Hepatocyte (in vitro differentiated cells): Measurements from ENCODE around the gene RAD51D. TPM values are rescaled to one million over a fixed set of nuclear protein-coding genes. Genes with fewer than 3 reads are reported as not detected.

ENCODE experiments used
- DNase-seq: peaks from one replicate; pipeline ENCODE4 v3.0.0-alpha.2; 2016; ENCODE audit warnings: low spot score
- H2AFZ ChIP-seq: fragments of 200-600 bp; sonication (generic); 2 replicates; pipeline ENCODE4 v1.6.0; 2016; ENCODE audit warnings: antibody characterized with exemption, mild to moderate bottlenecking
- H3K27ac ChIP-seq: fragments of 200-600 bp; sonication (generic); 2 replicates; pipeline ENCODE4 v1.5.1; 2016; ENCODE audit warnings: mild to moderate bottlenecking
- H3K27me3 ChIP-seq: fragments of 200-600 bp; sonication (generic); 2 replicates; pipeline ENCODE4 v1.6.1; 2016
- H3K36me3 ChIP-seq: fragments of 200-600 bp; sonication (generic); replicated peaks from 2 replicates; pipeline ENCODE4 v1.5.1; 2016; ENCODE audit warnings: low read depth; ENCODE audit not compliant: insufficient read depth
- H3K4me1 ChIP-seq: fragments of 200-600 bp; sonication (generic); 2 replicates; pipeline ENCODE4 v1.5.1; 2016; ENCODE audit warnings: mild to moderate bottlenecking, moderate library complexity; ENCODE audit not compliant: insufficient read depth
- H3K4me2 ChIP-seq: fragments of 200-600 bp; sonication (generic); 2 replicates; pipeline ENCODE4 v1.6.0; 2016
- H3K4me3 ChIP-seq: fragments of 200-600 bp; sonication (generic); 2 replicates; pipeline ENCODE4 v1.5.1; 2016; ENCODE audit warnings: mild to moderate bottlenecking
- H3K79me2 ChIP-seq: fragments of 200-600 bp; sonication (generic); 2 replicates; pipeline ENCODE4 v1.6.0; 2017; ENCODE audit warnings: mild to moderate bottlenecking
- H3K9me2 ChIP-seq: fragments of 200-600 bp; sonication (generic); replicated peaks from 2 replicates; pipeline ENCODE4 v1.6.0; 2017; ENCODE audit warnings: mild to moderate bottlenecking; ENCODE audit not compliant: insufficient read depth
- H3K9me3 ChIP-seq: fragments of 200-600 bp; sonication (generic); 2 replicates; pipeline ENCODE4 v1.5.1; 2016; ENCODE audit warnings: low read depth, mild to moderate bottlenecking
- H4K20me1 ChIP-seq: fragments of 200-600 bp; sonication (generic); 2 replicates; pipeline ENCODE4 v1.6.0; 2016; ENCODE audit warnings: mild to moderate bottlenecking; ENCODE audit not compliant: insufficient read depth, poor library complexity, severe bottlenecking
- CTCF ChIP-seq: fragments of 200-600 bp; sonication (generic); IDR thresholded peaks from 2 replicates; pipeline ENCODE4 v1.5.1; 2016; ENCODE audit warnings: antibody characterized with exemption, mild to moderate bottlenecking; ENCODE audit not compliant: poor library complexity
- EZH2 ChIP-seq: fragments of 200-600 bp; sonication (generic); IDR thresholded peaks from 2 replicates; pipeline ENCODE4 v1.6.1; 2016; ENCODE audit warnings: antibody characterized with exemption, mild to moderate bottlenecking, borderline replicate concordance
- EZH2phosphoT487 ChIP-seq: fragments of 200-600 bp; sonication (generic); IDR thresholded peaks from one replicate; pipeline ENCODE4 v1.6.1; 2018; ENCODE audit warnings: antibody characterized with exemption, mild to moderate bottlenecking, low read depth, moderate library complexity; ENCODE audit not compliant: unreplicated experiment, severe bottlenecking
- WGBS: methylation state at CpG from one replicate; pipeline ENCODE4 v1.1.6; 2016; ENCODE audit warnings: low lambda C conversion rate; ENCODE audit errors: missing lambda C conversion rate; 5-methylcytosine and 5-hydroxymethylcytosine counted together
- polyA plus RNA-seq: library from polyadenylated mRNA; unstranded; fragments of >200 nt; fragmentation: Nextera tagmentation; extraction: Ambion mirVana; gene quantifications from 2 replicates; pipeline ENCODE4 v1.2.1, GENCODE V29; 2016
- total RNA-seq: library from RNA; depleted of rRNA; stranded (reverse); fragments of >200 nt; gene quantifications from 2 replicates; pipeline ENCODE4 v1.2.3, GENCODE V29; 2014

The RAD51D gene
- total and polyA plus RNA-seq, 2 experiments from 2014 or later: 7.1 to 9.9 TPM

GRCh38 chr17:35138218-35138617 lies 18.6 kb upstream of the RAD51D start:
- no peak overlapping the region for H3K4me2 ChIP-seq
- H2AFZ ChIP-seq: no peak overlapping the region
- H3K79me2 ChIP-seq: peaks cover 14% of the 10 kb centered on the region
- no peaks in the 10 kb centered on the region for H3K9me3 ChIP-seq
- no peak overlapping the region for H3K4me3 ChIP-seq
- WGBS: over 99% methylated on average over 6 of the region's 6 CpGs
- DNase-seq: no peak
- H4K20me1 ChIP-seq: no peaks in the 10 kb centered on the region
- no peak overlapping the region for H3K27ac ChIP-seq
- H3K27me3 ChIP-seq: no peaks in the 10 kb centered on the region
- no peaks in the 10 kb centered on the region for H3K36me3 ChIP-seq
- no peaks in the 10 kb centered on the region for H3K9me2 ChIP-seq
- TF ChIP-seq EZH2phosphoT487 (no peak), EZH2 (no peak), CTCF (no peak)
- peaks cover 4% of the 10 kb centered on the region for H3K4me1 ChIP-seq

- Histone ChIP-seq H3K27me3 (no peaks in the 10 kb centered on the region), H3K27ac (no peak overlapping the region), H3K4me2 (no peak overlapping the region), H3K36me3 (no peaks in the 10 kb centered on the region), H4K20me1 (no peaks in the 10 kb centered on the region), H3K9me2 (no peaks in the 10 kb centered on the region), H3K4me3 (no peak overlapping the region), H2AFZ (no peak overlapping the region), H3K9me3 (no peaks in the 10 kb centered on the region), H3K79me2 (no peaks in the 10 kb centered on the region), H3K4me1 (no peaks in the 10 kb centered on the region)
- no peak for TF ChIP-seq EZH2
- no peak for TF ChIP-seq EZH2phosphoT487
- no peak for TF ChIP-seq CTCF
- DNase-seq: no peak
- WGBS: 96% methylated on average over 6 of the region's 6 CpGs
Measured at GRCh38 chr17:35135322-35135721, 15.7 kb upstream of the RAD51D start.

GRCh38 chr17:35132816-35133550 lies 13.3 kb upstream of the RAD51D start:
- Histone ChIP-seq H3K27me3 (no peaks in the 10 kb centered on the region), H3K79me2 (no peaks in the 10 kb centered on the region), H3K9me2 (no peaks in the 10 kb centered on the region), H3K36me3 (no peaks in the 10 kb centered on the region), H3K27ac (no peak overlapping the region), H3K4me3 (no peak overlapping the region), H3K4me1 (no peaks in the 10 kb centered on the region), H2AFZ (no peak overlapping the region), H3K9me3 (no peaks in the 10 kb centered on the region), H4K20me1 (no peaks in the 10 kb centered on the region), H3K4me2 (no peak overlapping the region)
- TF ChIP-seq EZH2 (no peak), EZH2phosphoT487 (no peak), CTCF (no peak)
- 95% methylated on average over 21 of the region's 22 CpGs for WGBS
- no peak for DNase-seq
